ENCODE measurements around the gene TMEM151B. TPM values are rescaled to one million over a fixed set of nuclear protein-coding genes. Genes with fewer than 3 reads are reported as not detected.

The TMEM151B gene
- total and polyA plus RNA-seq, 2 of the 4 experiments (the other 2 are of a cell fraction), result not detected

DNA sequence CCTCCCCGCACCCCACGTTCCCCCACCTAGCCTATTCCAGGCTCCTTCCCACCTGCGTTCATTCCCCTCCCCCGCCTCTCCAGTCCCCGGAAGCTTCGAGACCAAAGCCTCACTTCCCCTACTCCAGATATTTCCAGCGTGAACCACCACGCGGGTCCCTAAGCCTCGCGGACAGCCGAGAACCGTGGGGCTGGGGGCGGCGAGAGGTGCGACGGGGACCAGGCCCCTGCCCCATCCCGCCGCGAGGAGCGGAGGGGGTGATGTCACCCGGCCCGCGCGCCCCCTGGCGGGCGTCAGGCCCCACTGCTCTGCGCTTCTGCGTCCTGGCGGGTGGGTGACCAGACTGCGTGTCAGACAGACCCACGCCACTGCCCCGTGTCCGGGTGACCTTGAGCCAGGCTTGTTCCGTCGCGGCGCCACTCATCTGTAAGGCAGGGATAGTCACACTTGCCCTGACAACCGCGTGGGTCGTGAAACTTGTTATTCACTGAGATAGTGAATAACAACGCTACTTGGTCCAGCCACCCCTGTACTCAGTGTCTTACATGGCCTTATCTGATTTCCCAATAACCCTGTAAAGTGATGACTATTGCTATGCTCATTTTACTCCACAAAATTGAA, 32.3 kb upstream of the TMEM151B start:
- Histone ChIP-seq H3K14ac (replicated peaks; ENCODE audit: low read depth, low read length) (peak overlapping the region; percentile 87), H3K9me3 (ENCODE audit: control insufficient read depth, insufficient read depth, low read length) (no peaks in the 10 kb centered on the region), H3K4me3 (ENCODE audit: insufficient read depth, low read depth, low read length) (peak overlapping the region; percentile 58), H2AK5ac (ENCODE audit: low read depth, low read length) (peak overlapping the region; percentile 65), H3K27ac (ENCODE audit: insufficient read depth, low read length) (peak overlapping the region; percentile 63), H2BK15ac (ENCODE audit: low read depth, low read length) (peak overlapping the region; percentile 7; the same call in 1 of the 3 replicates), H4K20me1 (ENCODE audit: insufficient read depth, low read length) (no peaks in the 10 kb centered on the region), H3K27me3 (ENCODE audit: control insufficient read depth, insufficient read depth, low read length) (no peaks in the 10 kb centered on the region), H3K9me1 (ENCODE audit: insufficient read depth, low read length) (peaks cover 4% of the 10 kb centered on the region), H3K18ac (ENCODE audit: low read depth, low read length) (peak overlapping the region; percentile 40; the same call in 1 of the 2 replicates), H2AFZ (replicated peaks; ENCODE audit: low read length, poor library complexity) (peak overlapping the region; percentile 97), H4K8ac (ENCODE audit: low read depth in 2 of 2, low read length in 2 of 2) (peak overlapping the region; percentile 32 to 86), H3K9ac (ENCODE audit: low read depth, low read length) (peak overlapping the region; percentile 46), H3K79me1 (ENCODE audit: low read depth in 1 of 2, low read length in 2 of 2) (0 out of 4 replicates have a peak, but pooled peaks cover 0 to 4% of the 10 kb centered on the region in 2 experiments), H2BK120ac (ENCODE audit: low read depth, low read length) (peak overlapping the region; percentile 85), H2BK5ac (ENCODE audit: low read depth, low read length, poor library complexity, severe bottlenecking) (peak overlapping the region; percentile 81), H3K23ac (ENCODE audit: low read depth, low read length) (peak overlapping the region; percentile 71), H4K5ac (ENCODE audit: low read depth, low read length) (peak overlapping the region; percentile 72), H3K36me3 (ENCODE audit: control insufficient read depth, insufficient read depth, low read length) (no peaks in the 10 kb centered on the region), H4K91ac (ENCODE audit: insufficient read depth, low read depth, low read length) (peak overlapping the region; percentile 83), H3K56ac (ENCODE audit: extremely low read depth, insufficient read depth, low read length) (no peak overlapping the region), H2BK20ac (ENCODE audit: low read depth, low read length) (no peak overlapping the region), H3K4me2 (ENCODE audit: low read depth, low read length) (peak overlapping the region; percentile 93), H2AK9ac (replicated peaks; ENCODE audit: low read depth, low read length, poor library complexity) (peak overlapping the region; percentile 92), H3K4ac (ENCODE audit: low read depth, low read length) (peak overlapping the region; percentile 84), H3K4me1 (ENCODE audit: control insufficient read depth, insufficient read depth, low read length) (peaks cover 16% of the 10 kb centered on the region)
- BruUV-seq (replicated peaks), result no TSS peak
- dilution Hi-C loops (cut with HindIII; ENCODE audit: low sequenced_read_pairs, unreplicated experiment) (no loop called here), in situ Hi-C loops (cut with MboI; ENCODE audit: low sequenced_read_pairs) (loop anchor here (5.0 kb wide), 1 partner anchor 131 kb away; no protein-coding TSS in a partner anchor), intact Hi-C loops (cut with micrococcal nuclease) (loop anchor here (1.0 kb wide), 1 partner anchor 60 kb away; no protein-coding TSS in a partner anchor)
- CTCF ChIA-PET, result interaction anchor here (0.6 to 1.3 kb wide), 6 partner anchors 8 to 1191 kb away, joined by 3 to 7 read pairs (median 3); no protein-coding TSS in a partner anchor
- ATAC-seq (ENCODE audit: low read depth) (peak; percentile 85), DNase-seq (peak; percentile 56)
- POLR2A ChIA-PET (ENCODE audit: unreplicated experiment), result interaction anchor here (1.3 kb wide), 1 partner anchor 9 kb away, joined by 8 read pairs; the partner anchor contains the start of gene HSP90AB1
- WGBS, 2 experiments (ENCODE audit: extremely low coverage in 2 of 2, insufficient read length in 1 of 2), result 2% methylated on average over 19 of the region's 42 CpGs; no CpG with 5 or more reads in 1 of the 2 experiments
- TF ChIP-seq MXI1 (IDR thresholded peaks at IDR 0.05; ENCODE audit: borderline replicate concordance, low read depth, low read length), result peak; percentile 27; the same call in 1 of the 2 replicates
- peak; percentile 29; the same call in 1 of the 2 replicates for TF ChIP-seq FOS (IDR thresholded peaks at IDR 0.05; ENCODE audit: low read depth, low read length)
- TF ChIP-seq CHD1 (IDR thresholded peaks at IDR 0.05; ENCODE audit: low read depth, low read length), result no peak; the same call in 1 of the 2 replicates
- TF ChIP-seq CEBPB (IDR thresholded peaks at IDR 0.05; ENCODE audit: low read depth, low read length), result peak; percentile 81
- no peak; the same call in 1 of the 2 replicates for TF ChIP-seq BHLHE40 (IDR thresholded peaks at IDR 0.05; ENCODE audit: low read depth, low read length)
- TF ChIP-seq POLR2A (IDR thresholded peaks at IDR 0.05; ENCODE audit: low read depth, low read length), result no peak; the same call in 1 of the 2 replicates
- TF ChIP-seq CTCF (conservative IDR thresholded peaks at IDR 0.05; ENCODE audit: low read depth, low read length), result peak; percentile 92
- TF ChIP-seq NFE2L2 (IDR thresholded peaks at IDR 0.05; ENCODE audit: low read depth, low read length), result no peak
- peak; percentile 58 for TF ChIP-seq SMC3 (IDR thresholded peaks at IDR 0.05; ENCODE audit: low read depth, low read length)
- no peak for TF ChIP-seq USF2 (IDR thresholded peaks at IDR 0.05; ENCODE audit: low read depth, low read length)
- TF ChIP-seq RCOR1 (IDR thresholded peaks at IDR 0.05; ENCODE audit: insufficient replicate concordance, low read length), result peak; percentile 12
- TF ChIP-seq RAD21 (IDR thresholded peaks at IDR 0.05; ENCODE audit: low read length), result peak; percentile 42
- no peak for TF ChIP-seq ELK1 (IDR thresholded peaks at IDR 0.05; ENCODE audit: borderline replicate concordance, low read depth, low read length)
- no peak for TF ChIP-seq RFX5 (IDR thresholded peaks at IDR 0.05; ENCODE audit: low read depth, low read length)
